GM18870 (cell line): ENCODE measurements around the gene DMD.
A peak's percentile ranks its signal among the peaks of the same experiment; 100 is the strongest.

Experiments
- ATAC-seq: cut with Tn5 transposase; IDR thresholded peaks from one replicate; pipeline ENCODE4 v1.9.1; 2021; ENCODE audit warnings: moderate library complexity; ENCODE audit not compliant: unreplicated experiment

The DMD gene

GRCh38 chrX:31266203-31267076 is 1944.9 kb downstream of the DMD start:
- peak; percentile 61 for ATAC-seq

- ATAC-seq: no peak
These were observed 1946.0 kb downstream of the DMD start for GRCh38 chrX:31265383-31265782.

GRCh38 chrX:31260351-31260750 is 1951.0 kb downstream of the DMD start:
- no peak for ATAC-seq

GRCh38 chrX:31258166-31258565 is 1953.2 kb downstream of the DMD start:
- no peak for ATAC-seq

GRCh38 chrX:31255310-31256033 is 1955.9 kb downstream of the DMD start:
- no peak for ATAC-seq

GRCh38 chrX:31252133-31252532 is 1959.2 kb downstream of the DMD start:
- no peak for ATAC-seq

GRCh38 chrX:31251336-31251735 is 1960.0 kb downstream of the DMD start:
- ATAC-seq: no peak

- ATAC-seq: peak; percentile 90
These were observed 1965.6 kb downstream of the DMD start for GRCh38 chrX:31245714-31246113.

GRCh38 chrX:31243804-31244203 is 1967.5 kb downstream of the DMD start:
- no peak for ATAC-seq

- ATAC-seq: no peak
These were observed 1970.4 kb downstream of the DMD start for GRCh38 chrX:31240982-31241381.

- ATAC-seq: peak; percentile 52
These were observed 1974.2 kb downstream of the DMD start for GRCh38 chrX:31237189-31237588.

GRCh38 chrX:31236231-31236630 is 1975.1 kb downstream of the DMD start:
- peak; percentile 58 for ATAC-seq

GRCh38 chrX:31233941-31234496 is 1977.3 kb downstream of the DMD start:
- ATAC-seq: no peak

- ATAC-seq: no peak
These were observed 1978.8 kb downstream of the DMD start for GRCh38 chrX:31232506-31232905.

- peak; percentile 95 for ATAC-seq
These were observed 1982.4 kb downstream of the DMD start for GRCh38 chrX:31228909-31229308.

GRCh38 chrX:31228415-31228832 is 1982.9 kb downstream of the DMD start:
- ATAC-seq: no peak

- no peak for ATAC-seq
These were observed 1984.1 kb downstream of the DMD start for GRCh38 chrX:31227250-31227649.

- ATAC-seq: no peak
These were observed 1985.5 kb downstream of the DMD start for GRCh38 chrX:31225819-31226218.

- ATAC-seq: no peak
These were observed 1986.9 kb downstream of the DMD start for GRCh38 chrX:31224381-31225012.

- peak; percentile 80 for ATAC-seq
These were observed 1987.5 kb downstream of the DMD start for GRCh38 chrX:31223817-31224216.

GRCh38 chrX:31222946-31223345 is 1988.4 kb downstream of the DMD start:
- no peak for ATAC-seq
